Measurements from ENCODE around the gene PPP6R2.
"Not testable (repeated sequence)": the region's sequence is repeated elsewhere in the genome, so short reads cannot be mapped to it uniquely, and the experiment has no call there.

The PPP6R2 gene

GRCh38 chr22:50346470-50346869 is 3.3 kb downstream of the PPP6R2 start:
- no peak for DNase-seq

DNA sequence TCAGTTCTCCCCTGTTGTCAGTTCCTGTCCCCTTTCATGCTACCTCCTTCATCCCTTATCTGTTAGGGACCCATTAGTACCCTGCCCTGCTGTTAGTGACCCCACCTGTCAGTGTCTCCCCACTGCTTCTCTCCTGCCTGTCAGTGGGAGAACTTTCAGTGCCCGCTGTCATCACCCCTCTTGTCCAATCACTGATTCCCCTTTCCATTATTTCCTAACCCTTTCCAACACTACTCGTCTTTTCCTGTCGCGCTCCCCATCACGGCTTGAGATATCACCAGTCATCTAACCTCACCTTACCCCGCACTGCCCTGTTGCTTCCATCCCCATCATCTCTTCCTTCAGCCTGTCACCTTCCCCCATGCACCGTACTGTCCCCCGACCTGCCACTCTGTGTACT is 4.0 kb downstream of the PPP6R2 start:
- no peak for DNase-seq

DNA sequence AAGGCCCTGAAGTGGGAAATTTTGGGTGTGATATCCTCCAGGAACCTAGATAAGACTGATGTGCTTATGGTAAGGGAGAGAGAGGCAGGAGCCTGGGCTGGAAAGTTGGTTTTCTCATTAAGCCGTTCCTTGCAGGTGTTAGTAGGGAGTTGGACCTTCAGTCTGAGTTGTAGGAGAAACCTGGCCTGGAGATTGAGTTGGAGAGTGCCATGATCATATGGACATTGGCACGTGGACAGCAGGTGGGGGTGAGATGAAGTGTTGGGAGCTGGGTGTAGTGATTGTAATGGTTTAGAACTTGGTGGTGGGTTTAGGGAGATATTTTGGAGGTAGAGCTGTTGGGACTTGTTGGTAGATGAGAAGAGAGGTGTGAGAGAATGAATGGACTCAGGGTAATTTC is 4.9 kb downstream of the PPP6R2 start:
- DNase-seq: no peak

GRCh38 chr22:50356186-50356585 is 13.1 kb downstream of the PPP6R2 start:
- no peak for DNase-seq

DNA sequence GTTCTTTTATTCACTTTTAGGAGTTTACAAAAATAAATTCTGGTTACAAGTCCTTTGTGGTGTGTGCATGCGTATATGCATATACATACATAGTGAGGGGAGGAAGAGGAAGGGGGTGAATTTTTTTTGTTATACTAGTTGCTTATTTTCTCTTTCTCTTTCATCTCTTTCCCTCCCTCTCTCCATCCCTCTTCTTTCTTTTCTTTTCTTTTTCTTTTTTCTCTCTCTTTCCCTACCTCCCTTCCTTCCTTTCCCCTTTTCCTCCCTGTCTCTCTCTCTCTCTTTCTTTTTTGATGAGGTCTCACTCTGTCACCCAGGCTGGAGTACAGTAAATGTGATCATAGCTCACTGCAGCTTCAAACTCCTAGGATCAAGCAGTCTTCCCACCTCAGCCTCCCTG is 14.1 kb downstream of the PPP6R2 start:
- DNase-seq: no peak

GRCh38 chr22:50357756-50358155 is 14.6 kb downstream of the PPP6R2 start:
- DNase-seq: no peak

DNA sequence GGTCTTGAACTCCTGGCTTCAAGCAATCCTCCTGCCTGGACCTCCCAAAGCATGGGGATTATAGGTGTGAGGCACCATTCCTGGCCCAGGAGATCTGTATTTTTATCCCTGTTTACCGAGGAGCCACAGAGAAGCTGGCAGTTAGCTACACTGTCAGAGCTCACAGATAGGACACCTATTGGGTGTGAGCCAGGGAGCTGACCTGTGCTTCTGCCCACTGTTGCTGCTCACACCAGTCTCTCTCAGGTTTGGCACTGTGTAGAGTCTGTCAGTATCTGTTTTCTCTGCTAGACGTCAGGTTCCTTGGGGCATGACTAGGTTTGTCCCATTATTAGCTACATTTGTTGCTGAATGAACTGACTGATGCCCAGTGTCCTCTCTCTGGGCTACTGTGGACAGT is 17.5 kb downstream of the PPP6R2 start:
- DNase-seq: no peak

- DNase-seq: no peak
Observed at GRCh38 chr22:50361222-50361621, 18.1 kb downstream of the PPP6R2 start.

GRCh38 chr22:50361688-50362087 is 18.6 kb downstream of the PPP6R2 start:
- no peak for DNase-seq

- no peak for DNase-seq
Observed at GRCh38 chr22:50363166-50363802, 20.2 kb downstream of the PPP6R2 start.

GRCh38 chr22:50363803-50364194 is 20.7 kb downstream of the PPP6R2 start:
- not testable (repeated sequence) for DNase-seq

GRCh38 chr22:50367778-50368500 is 24.8 kb downstream of the PPP6R2 start:
- no peak for DNase-seq

DNA sequence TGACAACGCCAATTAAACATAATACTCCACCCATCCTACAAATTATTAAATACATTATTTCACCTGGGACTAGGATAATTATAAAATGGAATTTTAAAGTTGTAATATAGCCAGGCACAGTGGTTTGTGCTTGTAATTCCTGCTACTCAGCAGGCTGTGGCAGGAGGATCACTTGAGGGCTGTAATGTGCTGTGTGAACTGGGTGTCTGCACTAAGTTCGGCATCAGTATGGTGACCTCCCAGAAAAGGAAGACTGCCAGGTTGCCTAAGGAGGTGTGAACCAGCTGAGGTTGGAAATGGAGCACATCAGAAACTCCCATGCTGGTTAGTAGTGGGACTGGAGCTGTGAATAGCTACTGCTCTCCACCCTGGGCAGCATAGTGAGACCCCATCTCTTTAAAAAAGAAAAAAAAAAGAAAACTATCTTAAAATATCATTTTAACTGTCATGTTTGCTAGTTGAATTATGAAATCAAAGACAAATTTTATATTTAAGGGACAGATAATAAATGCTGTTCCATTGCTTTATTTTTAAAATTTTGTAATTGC is 28.0 kb downstream of the PPP6R2 start:
- DNase-seq: no peak

DNA sequence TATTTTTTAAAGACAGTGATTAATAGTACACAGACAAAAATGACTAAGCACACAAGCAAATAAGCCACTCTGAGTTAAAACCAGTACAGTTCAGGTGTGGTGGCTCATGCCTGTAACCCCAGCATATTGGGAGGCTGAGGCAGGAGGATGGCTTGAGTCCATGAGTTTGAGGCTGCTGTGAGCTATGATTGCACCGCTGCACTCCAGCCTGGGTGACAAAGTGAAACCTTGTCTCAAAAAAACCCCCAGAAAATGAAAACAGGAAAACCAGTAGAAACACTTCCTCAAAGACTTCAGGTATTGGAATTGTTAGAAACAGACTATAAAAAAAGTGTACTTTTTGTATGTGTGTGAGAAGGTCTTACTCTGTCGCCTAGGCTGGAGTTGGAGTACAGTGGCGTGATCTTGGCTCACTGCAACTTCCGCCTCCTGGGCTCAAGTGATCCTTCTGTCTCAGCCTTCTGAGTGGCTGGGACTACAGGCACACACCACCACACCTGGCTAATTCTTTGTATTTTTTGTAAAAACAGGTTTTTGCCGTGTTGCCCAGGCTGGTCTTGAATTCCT is 33.0 kb downstream of the PPP6R2 start:
- DNase-seq: no peak

DNA sequence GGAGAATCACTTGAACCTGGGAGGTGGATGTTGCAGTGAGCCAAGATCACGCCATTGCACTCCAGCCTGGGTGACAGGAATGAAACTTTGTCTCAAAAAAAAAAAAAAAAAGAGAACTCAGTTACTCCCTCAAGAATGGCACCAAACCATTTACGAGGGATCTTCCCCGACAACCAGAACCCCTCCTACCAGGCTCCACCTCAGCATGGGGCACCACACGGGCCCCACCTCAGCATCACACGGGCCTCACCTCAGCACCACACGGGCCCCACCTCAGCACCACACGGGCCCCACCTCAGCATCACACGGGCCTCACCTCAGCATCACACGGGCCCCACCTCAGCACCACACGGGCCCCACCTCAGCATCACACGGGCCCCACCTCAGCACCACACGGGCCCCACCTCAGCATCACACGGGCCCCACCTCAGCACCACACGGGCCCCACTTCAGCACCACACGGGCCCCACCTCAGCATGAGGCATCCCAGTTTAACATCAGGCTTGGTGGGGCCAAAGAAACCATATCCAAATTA is 38.0 kb downstream of the PPP6R2 start:
- DNase-seq: not testable (repeated sequence)

GRCh38 chr22:50396751-50397370 is 53.7 kb downstream of the PPP6R2 start:
- no peak for DNase-seq

- DNase-seq: not testable (repeated sequence)
Observed at GRCh38 chr22:50397371-50398060, 54.4 kb downstream of the PPP6R2 start.

DNA sequence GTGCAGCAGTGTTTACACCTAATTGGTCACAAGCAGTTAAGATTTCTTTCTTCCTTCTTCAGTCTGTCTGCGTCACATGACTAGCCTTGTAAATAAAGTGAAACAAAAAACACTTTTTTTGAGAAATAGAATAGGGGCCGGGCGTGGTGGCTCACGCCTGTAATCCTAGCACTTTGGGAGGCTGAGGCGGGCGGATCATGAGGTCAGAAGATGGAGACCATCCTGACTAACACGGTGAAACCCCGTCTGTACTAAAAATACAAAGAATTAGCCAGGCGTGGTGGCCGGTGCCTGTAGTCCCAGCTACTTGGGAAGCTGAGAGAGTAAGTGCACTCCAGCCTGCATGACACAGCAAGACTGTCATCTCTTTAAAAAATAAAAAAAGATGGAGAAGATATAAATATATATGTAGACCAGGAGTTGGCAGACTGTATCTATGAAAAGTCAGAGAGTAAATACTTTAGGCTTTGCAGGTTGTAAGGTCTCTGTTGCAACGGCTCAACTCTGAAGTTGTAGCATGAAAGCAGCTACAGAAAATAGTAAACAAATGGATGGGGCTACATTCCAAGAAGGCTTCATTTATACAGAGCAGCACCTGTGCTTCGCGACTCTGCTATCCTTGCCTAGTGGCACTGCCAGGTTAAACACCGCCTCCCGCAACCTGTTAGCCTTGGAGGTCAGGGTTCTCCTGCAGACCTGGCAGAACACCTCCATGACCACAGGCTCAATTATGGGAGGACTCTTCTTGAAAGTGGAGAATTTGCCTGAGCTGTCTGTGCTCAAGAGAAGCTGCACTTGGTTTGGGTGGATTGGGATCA is 55.9 kb downstream of the PPP6R2 start:
- DNase-seq: no peak

DNA sequence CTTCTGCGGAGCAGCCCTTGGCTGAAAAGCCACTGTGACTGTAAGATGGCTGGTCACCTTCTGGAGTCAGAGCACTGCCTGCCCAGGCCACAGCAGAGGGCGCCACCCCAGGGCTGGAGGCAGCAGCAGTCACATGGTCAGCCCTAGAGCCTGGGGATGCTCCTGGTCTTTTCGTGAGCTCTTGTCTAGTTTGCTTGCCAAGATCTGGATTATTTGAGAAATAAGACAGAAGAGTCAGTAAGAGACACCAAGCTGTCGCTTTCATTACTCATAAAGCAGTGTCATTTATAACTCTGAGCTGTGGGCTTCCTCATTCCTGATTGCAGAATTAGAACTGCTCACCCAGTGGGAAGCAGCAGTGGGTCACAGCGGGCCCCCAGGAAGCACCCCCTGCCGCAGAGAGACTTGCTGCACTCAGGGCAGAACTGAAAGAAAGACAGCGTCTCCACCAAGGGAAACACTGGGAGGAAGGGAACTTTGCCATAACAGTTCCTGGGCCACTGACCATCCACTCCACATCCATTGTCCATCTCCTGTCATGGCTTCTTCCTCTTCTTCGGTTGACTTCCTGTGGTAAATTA is 56.7 kb downstream of the PPP6R2 start:
- DNase-seq: peak; percentile 34

- DNase-seq: no peak
Observed at GRCh38 chr22:50400406-50400805, 57.3 kb downstream of the PPP6R2 start.

GRCh38 chr22:50400931-50401330 is 57.8 kb downstream of the PPP6R2 start:
- DNase-seq: no peak
